CD14-positive monocyte (primary cell): ENCODE results near the gene HNRNPC. TPM values are rescaled to one million over a fixed set of nuclear protein-coding genes. Genes with fewer than 3 reads are reported as not detected.

Experiments used
- DNase-seq, 3 donors: peaks; one replicate each; pipeline ENCODE4 v3.0.0-alpha.2; 2011 to 2022
- H2AFZ ChIP-seq: 2 replicates; pipeline ENCODE4 v1.6.0; 2012; ENCODE audit warnings: mild to moderate bottlenecking, low read depth, low read length, inconsistent platforms; ENCODE audit not compliant: insufficient read depth, poor library complexity, severe bottlenecking
- H3K27ac ChIP-seq, 2 donors: 1 replicate in 1 of 2; 2 replicates in 1 of 2; pipeline ENCODE4 v1.5.1; 2012 to 2013; ENCODE audit warnings: low read length in 2 of 2, control low read depth in 1 of 2, inconsistent platforms in 1 of 2, low read depth in 1 of 2, mild to moderate bottlenecking in 1 of 2
- H3K27me3 ChIP-seq, 2 donors: one replicate each; pipeline versions ENCODE4 v1.6.0 to v1.6.1; 2011 to 2013; ENCODE audit warnings: low read length in 2 of 2; ENCODE audit not compliant: control insufficient read depth in 2 of 2, insufficient read depth in 2 of 2
- H3K36me3 ChIP-seq, 2 donors: replicated peaks in 1 of 2; 1 replicate in 1 of 2; 2 replicates in 1 of 2; pipeline versions ENCODE4 v1.5.1 to v1.6.1; 2012 to 2013; ENCODE audit warnings: low read length in 2 of 2, control low read depth in 1 of 2, inconsistent platforms in 1 of 2, mild to moderate bottlenecking in 1 of 2; ENCODE audit not compliant: insufficient read depth in 2 of 2, control insufficient read depth in 1 of 2
- H3K4me1 ChIP-seq, 2 donors: 1 replicate in 1 of 2; 2 replicates in 1 of 2; pipeline versions ENCODE4 v1.5.1 to v1.6.1; 2012 to 2013; ENCODE audit warnings: low read length in 2 of 2, control low read depth in 1 of 2, inconsistent platforms in 1 of 2, mild to moderate bottlenecking in 1 of 2, moderate library complexity in 1 of 2; ENCODE audit not compliant: insufficient read depth in 2 of 2, control insufficient read depth in 1 of 2
- H3K4me2 ChIP-seq: replicated peaks from 2 replicates; pipeline ENCODE3; 2012; ENCODE audit warnings: low read length, moderate library complexity, mild to moderate bottlenecking; ENCODE audit not compliant: poor library complexity, severe bottlenecking; ENCODE audit errors: extremely low read depth
- H3K4me3 ChIP-seq, 3 experiments: fragments of 200-600 bp in 1 of 3; sonication (generic) in 1 of 3; replicated peaks in 1 of 3; 1 replicate in 2 of 3; 2 replicates in 1 of 3; pipeline ENCODE4 v1.5.1; 2011 to 2013; ENCODE audit warnings: low read length in 3 of 3, mild to moderate bottlenecking in 3 of 3, control low read depth in 2 of 3, low read depth in 2 of 3, inconsistent platforms in 1 of 3, moderate library complexity in 1 of 3
- H3K79me2 ChIP-seq: 2 replicates; pipeline ENCODE4 v1.6.0; 2012; ENCODE audit warnings: mild to moderate bottlenecking, control low read depth, inconsistent platforms, low read length, moderate library complexity; ENCODE audit not compliant: insufficient read depth
- H3K9ac ChIP-seq: 2 replicates; pipeline ENCODE4 v1.6.0; 2017; ENCODE audit warnings: low read length, mild to moderate bottlenecking; ENCODE audit not compliant: insufficient read depth, poor library complexity, severe bottlenecking
- H3K9me3 ChIP-seq, 2 donors: replicated peaks in 1 of 2; 1 replicate in 1 of 2; 2 replicates in 1 of 2; pipeline versions ENCODE4 v1.5.1 to v1.6.1; 2012 to 2013; ENCODE audit warnings: low read length in 2 of 2, control low read depth in 1 of 2; ENCODE audit not compliant: control insufficient read depth in 1 of 2, insufficient read depth in 1 of 2
- H4K20me1 ChIP-seq: 2 replicates; pipeline ENCODE4 v1.6.0; 2012; ENCODE audit warnings: mild to moderate bottlenecking, low read length, control low read depth, moderate library complexity; ENCODE audit not compliant: insufficient read depth
- H3K27ac Mint-ChIP-seq, 7 donors: one replicate each; pipeline ENCODE4 v1.8.0; 2020; ENCODE audit warnings: mild to moderate bottlenecking in 7 of 7, mixed read lengths in 7 of 7, moderate library complexity in 6 of 7, inconsistent platforms in 2 of 7
- H3K27me3 Mint-ChIP-seq, 3 donors: one replicate each; pipeline ENCODE4 v1.8.0; 2021 to 2022; ENCODE audit warnings: low read depth in 3 of 3, mild to moderate bottlenecking in 3 of 3, mixed read lengths in 3 of 3, moderate library complexity in 3 of 3, inconsistent platforms in 1 of 3
- H3K36me3 Mint-ChIP-seq, 2 donors: one replicate each; pipeline ENCODE4 v1.8.0; 2020; ENCODE audit warnings: mixed read lengths in 2 of 2, inconsistent platforms in 1 of 2, mild to moderate bottlenecking in 1 of 2
- H3K4me1 Mint-ChIP-seq: one replicate; pipeline ENCODE4 v1.8.0; 2020; ENCODE audit warnings: mild to moderate bottlenecking, mixed read lengths
- H3K4me3 Mint-ChIP-seq, 2 donors: one replicate each; pipeline ENCODE4 v1.8.0; 2020; ENCODE audit warnings: mild to moderate bottlenecking in 2 of 2, mixed read lengths in 2 of 2, moderate library complexity in 1 of 2
- H3K9me3 Mint-ChIP-seq, 7 donors: one replicate each; pipeline ENCODE4 v1.8.0; 2020 to 2022; ENCODE audit warnings: mixed read lengths in 7 of 7, mild to moderate bottlenecking in 6 of 7, moderate library complexity in 6 of 7, inconsistent platforms in 2 of 7
- CTCF ChIP-seq: fragments of 200-600 bp; IDR thresholded peaks from one replicate; pipeline ENCODE4 v1.8.0; 2022; ENCODE audit warnings: antibody characterized with exemption, mild to moderate bottlenecking
- WGBS: methylation state at CpG from one replicate; pipeline ENCODE4 v1.1.5; 2013; ENCODE audit warnings: missing lambda C conversion rate; ENCODE audit not compliant: insufficient coverage; 5-methylcytosine and 5-hydroxymethylcytosine counted together
- intact Hi-C, 2 donors: fragments of 100-400 bp; cut with micrococcal nuclease; formaldehyde crosslinking; loops; one replicate each; pipeline versions ENCODE4 v1.15.0 to v1.15.1; 2023
- polyA plus RNA-seq, 3 donors: library from polyadenylated mRNA; depleted of rRNA in 1 of 3; unstranded in 2 of 3; stranded (reverse) in 1 of 3; fragments of 300-500 nt in 2 of 3; fragments of >200 nt in 1 of 3; fragmentation: Illumina TruSeq in 2 of 3; gene quantifications; 1 replicate in 2 of 3; 2 replicates in 1 of 3; pipeline ENCODE4 v1.2.3, GENCODE V29; 2012 to 2021

Gene HNRNPC
- polyA plus RNA-seq, 3 donors: 391 to 609 (median 580) TPM

GRCh38 chr14:21163871-21164291 lies 105.4 kb downstream of the HNRNPC start:
- Histone ChIP-seq H3K9ac (no peak overlapping the region), H3K27me3 (no peaks in the 10 kb centered on the region), H3K4me3 (no peak overlapping the region), H4K20me1 (no peaks in the 10 kb centered on the region), H3K4me1 (no peaks in the 10 kb centered on the region), H3K79me2 (no peaks in the 10 kb centered on the region), H3K9me3 (peaks cover 0 to 3% of the 10 kb centered on the region in 2 donors), H3K4me2 (no peak overlapping the region), H3K27ac (no peak overlapping the region), H3K36me3 (no peaks in the 10 kb centered on the region), H2AFZ (no peak overlapping the region)
- no peaks in the 10 kb centered on the region for H3K36me3 Mint-ChIP-seq
- intact Hi-C loops: no loop called here
- H3K27ac Mint-ChIP-seq: no peak overlapping the region
- peaks cover 2 to 13% (median 5%) of the 10 kb centered on the region in 3 donors for H3K27me3 Mint-ChIP-seq
- H3K4me3 Mint-ChIP-seq: no peak overlapping the region
- DNase-seq: no peak
- TF ChIP-seq CTCF: no peak
- 59% methylated on average over 2 of the region's 4 CpGs for WGBS
- peaks cover 1% of the 10 kb centered on the region for H3K4me1 Mint-ChIP-seq
- peaks cover 0 to 3% (median 0%) of the 10 kb centered on the region in 7 donors for H3K9me3 Mint-ChIP-seq

DNA sequence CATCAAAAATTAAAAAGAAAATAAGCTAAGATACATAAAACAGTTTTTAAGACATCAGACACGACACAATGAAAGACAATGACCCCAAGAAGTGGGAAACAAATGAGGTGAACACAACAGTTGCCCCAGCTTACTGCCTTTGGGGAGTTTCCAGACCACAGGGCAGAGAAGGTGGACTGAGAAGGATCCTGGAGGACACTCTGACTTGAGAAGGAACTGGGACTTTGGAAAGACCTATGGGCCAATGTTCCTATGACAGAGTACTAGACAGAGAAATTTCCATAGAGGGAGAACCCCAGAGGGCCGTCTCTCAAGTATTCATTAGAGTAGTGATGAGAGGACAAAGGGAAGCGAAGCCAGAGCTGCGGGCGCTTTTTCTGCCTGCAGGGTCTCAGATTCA lies 107.2 kb downstream of the HNRNPC start:
- Histone ChIP-seq H3K4me2 (no peak overlapping the region), H3K9me3 (no peaks in the 10 kb centered on the region), H3K36me3 (no peaks in the 10 kb centered on the region), H4K20me1 (no peaks in the 10 kb centered on the region), H2AFZ (no peak overlapping the region), H3K27me3 (no peaks in the 10 kb centered on the region), H3K27ac (no peak overlapping the region), H3K9ac (no peak overlapping the region), H3K79me2 (no peaks in the 10 kb centered on the region), H3K4me1 (no peaks in the 10 kb centered on the region), H3K4me3 (no peak overlapping the region)
- Mint-ChIP-seq H3K9me3 (peaks cover 0 to 1% (median 0%) of the 10 kb centered on the region in 7 donors), H3K4me3 (no peak overlapping the region), H3K27ac (no peak overlapping the region), H3K27me3 (peaks cover 2 to 18% (median 8%) of the 10 kb centered on the region in 3 donors), H3K4me1 (peaks cover 1% of the 10 kb centered on the region), H3K36me3 (no peaks in the 10 kb centered on the region)
- no CpG with 5 or more reads among the region's 5 CpGs for WGBS
- TF ChIP-seq CTCF: no peak
- intact Hi-C loops: no loop called here
- DNase-seq: no peak
